Endothelial cell of umbilical vein (primary cell): Measurements from ENCODE around the gene LMTK3. TPM values are rescaled to one million over a fixed set of nuclear protein-coding genes. Genes with fewer than 3 reads are reported as not detected.

Experiments
- BruUV-seq: library from RNA; stranded (reverse); fragments of 400-500 nt; replicated peaks from 2 replicates; lab custom pipeline; 2021; lab: Mats Ljungman, UMichigan
- CTCF ChIA-PET: fragments of 300-600, 350-600 bp; sonication (Branson Sonifier 250); formaldehyde crosslinking; loops from one replicate; lab custom pipeline; 2021; ENCODE audit warnings: antibody characterized with exemption, inconsistent platforms; lab: Charles Lee
- POLR2A ChIA-PET: fragments of 300-600, 350-600 bp; sonication (Branson Sonifier 250); formaldehyde crosslinking; loops from one replicate; lab custom pipeline; 2021; ENCODE audit warnings: antibody characterized with exemption, inconsistent platforms; lab: Charles Lee
- DNase-seq: peaks from one replicate; pipeline ENCODE4 v3.0.0-alpha.2; 2011; ENCODE audit warnings: low read depth, low spot score
- FAIRE-seq: peaks from 2 replicates; lab custom pipeline; 2011; peaks lifted over from hg19 to GRCh38; lab: Jason Lieb, UNC
- H2AFZ ChIP-seq: 2 replicates; pipeline ENCODE4 v1.6.0; 2012; ENCODE audit warnings: low read depth, low read length, control low read depth, inconsistent platforms
- H3K27ac ChIP-seq: 2 replicates; pipeline ENCODE4 v1.5.1; 2011; ENCODE audit warnings: low read depth, mild to moderate bottlenecking, control low read depth, low read length, moderate library complexity; ENCODE audit not compliant: insufficient read depth
- H3K27me3 ChIP-seq, 2 experiments: 2 replicates each; pipeline versions ENCODE4 v1.6.0 to v1.6.1; 2011; ENCODE audit warnings: low read length in 2 of 2, mixed read lengths in 1 of 2; ENCODE audit not compliant: control insufficient read depth in 2 of 2, insufficient read depth in 2 of 2
- H3K36me3 ChIP-seq, 2 experiments: 2 replicates in 1 of 2; 3 replicates in 1 of 2; pipeline ENCODE4 v1.5.1; 2011; ENCODE audit warnings: low read length in 2 of 2, mild to moderate bottlenecking in 1 of 2, moderate library complexity in 1 of 2; ENCODE audit not compliant: control insufficient read depth in 2 of 2, insufficient read depth in 2 of 2; ENCODE audit errors: extremely low read depth in 1 of 2
- H3K4me1 ChIP-seq: 3 replicates; pipeline ENCODE4 v1.5.1; 2011; ENCODE audit warnings: mild to moderate bottlenecking, low read length; ENCODE audit not compliant: control insufficient read depth, insufficient read depth; ENCODE audit errors: extremely low read depth
- H3K4me2 ChIP-seq: 2 replicates; pipeline ENCODE4 v1.6.1; 2011; ENCODE audit warnings: low read length, control low read depth, mixed read lengths; ENCODE audit not compliant: insufficient read depth
- H3K4me3 ChIP-seq, 3 experiments: fragments of 200-600 bp in 1 of 3; sonication (generic), shearing (Covaris generic) in 1 of 3; replicated peaks in 1 of 3; 2 replicates each; pipeline ENCODE4 v1.5.1; 2011 to 2016; ENCODE audit warnings: control low read depth in 3 of 3, low read length in 3 of 3, mild to moderate bottlenecking in 2 of 3, inconsistent platforms in 1 of 3, low read depth in 1 of 3, moderate library complexity in 1 of 3; ENCODE audit not compliant: insufficient read depth in 1 of 3
- H3K79me2 ChIP-seq: 2 replicates; pipeline ENCODE4 v1.6.0; 2012; ENCODE audit warnings: low read length, inconsistent platforms; ENCODE audit not compliant: control insufficient read depth, insufficient read depth
- H3K9ac ChIP-seq: replicated peaks from 2 replicates; pipeline ENCODE3; 2011; ENCODE audit warnings: low read length, control low read depth; ENCODE audit not compliant: insufficient read depth; ENCODE audit errors: extremely low read depth
- H3K9me1 ChIP-seq: replicated peaks from 3 replicates; pipeline ENCODE4 v1.6.0; 2011; ENCODE audit warnings: mild to moderate bottlenecking, low read length; ENCODE audit not compliant: control insufficient read depth, insufficient read depth; ENCODE audit errors: extremely low read depth
- H3K9me3 ChIP-seq: replicated peaks from 2 replicates; pipeline ENCODE4 v1.5.1; 2012; ENCODE audit warnings: low read length, inconsistent platforms; ENCODE audit not compliant: control insufficient read depth, insufficient read depth
- H4K20me1 ChIP-seq: replicated peaks from 2 replicates; pipeline ENCODE3; 2011; ENCODE audit warnings: mild to moderate bottlenecking, low read length; ENCODE audit not compliant: control insufficient read depth, insufficient read depth; ENCODE audit errors: extremely low read depth
- EZH2 ChIP-seq: IDR thresholded peaks from 2 replicates; pipeline ENCODE4 v1.6.1; 2012; ENCODE audit warnings: borderline replicate concordance, low read depth, mild to moderate bottlenecking, moderate library complexity, low read length, inconsistent platforms; ENCODE audit not compliant: severe bottlenecking
- FOS ChIP-seq: IDR thresholded peaks from 2 replicates; pipeline ENCODE4 v1.6.1; 2011; ENCODE audit warnings: mild to moderate bottlenecking, low read length, moderate library complexity, borderline replicate concordance; ENCODE audit not compliant: insufficient read depth
- GATA2 ChIP-seq: IDR thresholded peaks from 2 replicates; pipeline ENCODE4 v1.7.0; 2011; ENCODE audit warnings: low read depth, mild to moderate bottlenecking, moderate library complexity, mixed read lengths, low read length; ENCODE audit not compliant: insufficient read length, insufficient read depth
- JUN ChIP-seq: IDR thresholded peaks from 2 replicates; pipeline ENCODE4 v1.6.1; 2011; ENCODE audit warnings: borderline replicate concordance, low read depth; ENCODE audit not compliant: insufficient read length, insufficient read depth
- MYC ChIP-seq: IDR thresholded peaks from one replicate; pipeline ENCODE4 v1.6.1; 2011; ENCODE audit warnings: mild to moderate bottlenecking, low read depth, low read length
- POLR2A ChIP-seq: IDR thresholded peaks from 2 replicates; pipeline ENCODE4 v1.6.1; 2012; ENCODE audit warnings: low read depth, mild to moderate bottlenecking, control low read depth, low read length
- POLR2AphosphoS5 ChIP-seq: IDR thresholded peaks from 2 replicates; pipeline ENCODE4 v1.6.1; 2012; ENCODE audit warnings: low read depth, mild to moderate bottlenecking, control low read depth, low read length, moderate library complexity; ENCODE audit not compliant: insufficient read depth
- dilution Hi-C: fragments of 300-500 bp; cut with MboI; formaldehyde crosslinking; loops from one replicate; pipeline ENCODE4 v1.15.0; 2019; ENCODE audit warnings: low sequenced_read_pairs; ENCODE audit not compliant: extremely low pct_ligation_motif_present
- intact Hi-C: fragments of 100-400 bp; cut with micrococcal nuclease; formaldehyde crosslinking; loops from one replicate; pipeline ENCODE4 v1.10.0; 2022
- polyA plus RNA-seq, 4 experiments: library from polyadenylated mRNA; depleted of rRNA in 3 of 4; stranded (reverse) in 3 of 4; unstranded in 1 of 4; fragments of >200 nt; gene quantifications; 2 replicates each; pipeline versions ENCODE4 v1.2.1 to v1.2.3, GENCODE V29; 2011 to 2012; ENCODE audit warnings: missing spikeins in 1 of 4
- total RNA-seq: library from RNA; stranded (reverse); gene quantifications from 2 replicates; pipeline ENCODE4 v1.2.3, GENCODE V29; 2021
- TF ChIP-seq, protein P1 (sequence below), 2 donors: IDR thresholded peaks; 1 replicate in 1 of 2; 2 replicates in 1 of 2; pipeline ENCODE4 v1.5.1; 2011; ENCODE audit warnings: low read length in 2 of 2, mild to moderate bottlenecking in 2 of 2, moderate library complexity in 2 of 2, control low read depth in 1 of 2, inconsistent platforms in 1 of 2, low read depth in 1 of 2; ENCODE audit not compliant: insufficient read depth in 1 of 2; ENCODE audit errors: extremely low read depth in 1 of 2
- TF ChIP-seq, protein P2 (sequence below): IDR thresholded peaks from 2 replicates; pipeline ENCODE4 v1.6.1; 2011; ENCODE audit not compliant: insufficient read depth, insufficient read length

LMTK3 gene
- total and polyA plus RNA-seq, 2 donors (not counting 3 experiments of a cell fraction or from before 2014, with no cell fraction given): 0.11 to 0.14 TPM

DNA sequence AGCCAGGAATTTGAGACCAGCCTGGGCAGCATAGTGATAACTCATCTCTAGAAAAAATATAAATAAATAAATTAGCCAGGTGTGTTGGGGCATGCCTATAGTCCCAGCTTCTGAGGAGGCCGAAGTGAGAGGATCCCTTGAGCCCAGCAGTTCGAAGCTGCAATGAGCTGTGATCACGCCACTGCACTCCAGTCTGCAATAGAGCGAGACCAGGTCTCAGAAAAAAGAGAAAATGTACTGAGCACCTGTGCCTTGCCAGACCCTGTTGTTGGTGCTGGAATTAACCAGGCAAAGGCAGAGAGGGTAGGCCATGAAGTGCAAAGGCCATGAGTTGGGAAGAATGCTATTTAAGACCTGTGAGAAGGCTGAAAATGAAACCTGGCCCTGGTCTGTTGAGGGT is 39.8 kb downstream of the LMTK3 start:
- TF ChIP-seq MYC: no peak
- no peak for TF ChIP-seq GATA2
- TF ChIP-seq, protein P1, sequence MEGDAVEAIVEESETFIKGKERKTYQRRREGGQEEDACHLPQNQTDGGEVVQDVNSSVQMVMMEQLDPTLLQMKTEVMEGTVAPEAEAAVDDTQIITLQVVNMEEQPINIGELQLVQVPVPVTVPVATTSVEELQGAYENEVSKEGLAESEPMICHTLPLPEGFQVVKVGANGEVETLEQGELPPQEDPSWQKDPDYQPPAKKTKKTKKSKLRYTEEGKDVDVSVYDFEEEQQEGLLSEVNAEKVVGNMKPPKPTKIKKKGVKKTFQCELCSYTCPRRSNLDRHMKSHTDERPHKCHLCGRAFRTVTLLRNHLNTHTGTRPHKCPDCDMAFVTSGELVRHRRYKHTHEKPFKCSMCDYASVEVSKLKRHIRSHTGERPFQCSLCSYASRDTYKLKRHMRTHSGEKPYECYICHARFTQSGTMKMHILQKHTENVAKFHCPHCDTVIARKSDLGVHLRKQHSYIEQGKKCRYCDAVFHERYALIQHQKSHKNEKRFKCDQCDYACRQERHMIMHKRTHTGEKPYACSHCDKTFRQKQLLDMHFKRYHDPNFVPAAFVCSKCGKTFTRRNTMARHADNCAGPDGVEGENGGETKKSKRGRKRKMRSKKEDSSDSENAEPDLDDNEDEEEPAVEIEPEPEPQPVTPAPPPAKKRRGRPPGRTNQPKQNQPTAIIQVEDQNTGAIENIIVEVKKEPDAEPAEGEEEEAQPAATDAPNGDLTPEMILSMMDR (IDR thresholded peaks at IDR 0.05; ENCODE audit: extremely low read depth in 1 of 2, insufficient read depth in 1 of 2, low read depth in 1 of 2, low read length in 2 of 2): no peak
- TF ChIP-seq POLR2A: no peak
- TF ChIP-seq POLR2AphosphoS5: no peak
- TF ChIP-seq EZH2: no peak
- TF ChIP-seq, protein P2, sequence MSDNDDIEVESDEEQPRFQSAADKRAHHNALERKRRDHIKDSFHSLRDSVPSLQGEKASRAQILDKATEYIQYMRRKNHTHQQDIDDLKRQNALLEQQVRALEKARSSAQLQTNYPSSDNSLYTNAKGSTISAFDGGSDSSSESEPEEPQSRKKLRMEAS: no peak
- TF ChIP-seq JUN: no peak
- TF ChIP-seq FOS: no peak
- ChIA-PET CTCF (no interaction called here), POLR2A (no interaction called here)
- DNase-seq: no peak
- Histone ChIP-seq H2AFZ (no peak overlapping the region), H3K9me1 (no peaks in the 10 kb centered on the region), H3K27ac (no peak overlapping the region), H3K27me3 (no peaks in the 10 kb centered on the region), H3K79me2 (peaks cover 22% of the 10 kb centered on the region), H4K20me1 (no peaks in the 10 kb centered on the region), H3K9me3 (no peaks in the 10 kb centered on the region), H3K4me2 (no peak overlapping the region), H3K4me3 (no peak overlapping the region), H3K36me3 (peaks cover 25 to 53% of the 10 kb centered on the region in 2 experiments), H3K9ac (no peak overlapping the region), H3K4me1 (peaks cover 8% of the 10 kb centered on the region)
- intact Hi-C loops (no loop called here), dilution Hi-C loops (no loop called here)
- no peak for FAIRE-seq
- no TSS peak for BruUV-seq
